ENCODE measurements around the gene ZYG11A.
"Not testable (repeated sequence)": the region's sequence is repeated elsewhere in the genome, so short reads cannot be mapped to it uniquely, and the experiment has no call there.

The ZYG11A gene

DNA sequence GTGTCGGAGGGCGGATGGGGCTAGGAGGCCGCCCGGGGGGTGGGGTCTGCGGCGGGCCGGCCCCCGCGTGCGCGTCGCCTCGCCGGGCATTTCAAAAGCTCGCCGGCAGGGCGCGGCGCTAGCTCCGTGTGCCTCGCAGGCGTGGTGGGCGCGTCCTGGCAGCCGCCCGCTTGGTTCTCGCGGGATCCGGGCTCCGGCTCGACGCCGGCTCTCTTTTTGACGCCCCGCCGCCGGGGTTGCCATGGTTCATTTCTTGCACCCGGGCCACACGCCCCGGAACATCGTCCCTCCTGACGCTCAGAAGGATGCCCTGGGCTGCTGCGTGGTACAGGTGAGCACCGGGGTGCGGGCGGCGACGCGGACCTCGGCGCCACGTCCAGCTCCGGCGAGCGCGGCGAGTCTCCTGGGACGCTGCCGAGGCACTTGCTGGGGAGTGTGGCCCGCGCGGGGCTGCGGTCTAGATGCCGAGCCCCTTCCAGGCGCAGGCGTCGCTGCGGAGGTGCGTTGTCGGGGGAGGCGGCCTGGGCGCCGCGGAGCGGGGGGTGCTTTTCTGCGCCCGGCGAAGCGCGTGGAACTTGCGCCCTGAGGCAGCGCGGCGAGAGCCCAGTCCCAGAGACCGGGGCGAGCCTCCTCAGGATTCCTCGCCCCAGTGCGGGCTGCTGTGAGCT lies at the start of gene ZYG11A:
ZYG11A (plus strand) TSS at position 118 of the 668 bp plus-strand sequence; CDS start at position 242, 124 bp downstream.
- DNase-seq (ENCODE audit: low read depth) = peak; percentile 45

DNA sequence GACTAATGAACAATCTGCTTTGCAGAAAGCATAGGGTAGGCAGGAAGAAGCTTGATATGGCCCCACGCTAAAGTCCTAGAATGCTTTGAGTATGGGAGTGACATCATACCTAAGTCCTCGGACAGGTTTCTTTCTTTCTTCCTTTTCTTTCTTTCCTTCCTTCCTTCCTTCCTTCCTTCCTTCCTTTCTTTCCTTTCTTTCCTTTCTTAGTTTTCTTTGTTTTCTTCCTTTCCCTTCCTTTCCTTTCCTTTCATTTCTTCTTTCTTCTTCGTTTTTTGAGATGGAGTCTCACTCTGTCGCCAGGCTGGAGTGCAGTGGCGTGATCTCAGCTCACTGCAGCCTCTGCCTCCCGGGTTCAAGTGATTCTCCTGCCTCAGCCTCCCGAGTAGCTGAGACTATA lies 48.8 kb upstream of the ZYG11A start:
- not testable (repeated sequence) for DNase-seq (ENCODE audit: low read depth)

DNA sequence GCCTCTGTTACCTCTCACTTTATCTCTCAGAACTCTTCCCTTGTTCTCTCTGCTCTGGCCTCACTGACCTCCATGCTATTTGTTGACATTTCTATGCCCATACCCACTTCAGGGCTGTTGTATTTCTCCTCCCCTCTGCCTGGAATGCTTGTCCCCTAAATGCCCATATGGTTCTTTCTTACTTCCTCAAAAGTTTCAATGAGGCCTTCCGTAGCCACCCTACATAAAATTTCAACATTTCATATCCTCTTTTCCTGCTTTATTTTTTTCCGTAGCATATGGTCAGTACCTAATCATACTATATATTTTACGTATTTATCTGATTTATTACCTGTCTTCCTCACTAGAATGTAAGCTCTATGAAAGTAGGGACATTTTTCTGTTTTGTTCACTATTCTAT lies 47.1 kb upstream of the ZYG11A start:
- DNase-seq (ENCODE audit: low read depth) = no peak

DNA sequence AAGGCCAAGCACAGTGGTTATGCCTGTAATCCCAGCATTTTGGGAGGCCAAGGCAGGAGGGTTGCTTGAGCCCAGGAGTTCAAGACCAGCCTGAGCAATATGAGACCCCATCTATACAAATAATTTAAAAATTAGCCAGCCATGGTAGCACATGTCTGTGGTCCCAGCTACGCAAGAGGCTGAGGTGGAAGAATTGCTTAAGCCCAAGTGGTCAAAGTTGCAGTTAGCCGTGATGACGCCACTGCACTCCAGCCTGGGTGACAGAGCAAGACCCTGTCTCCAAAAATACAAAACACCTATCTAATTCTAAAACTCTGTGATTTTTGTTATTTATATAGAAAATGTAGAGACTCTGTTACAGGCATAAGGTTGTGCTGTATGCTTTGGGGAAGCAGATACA lies 44.2 kb upstream of the ZYG11A start:
- DNase-seq (ENCODE audit: low read depth) = no peak

DNA sequence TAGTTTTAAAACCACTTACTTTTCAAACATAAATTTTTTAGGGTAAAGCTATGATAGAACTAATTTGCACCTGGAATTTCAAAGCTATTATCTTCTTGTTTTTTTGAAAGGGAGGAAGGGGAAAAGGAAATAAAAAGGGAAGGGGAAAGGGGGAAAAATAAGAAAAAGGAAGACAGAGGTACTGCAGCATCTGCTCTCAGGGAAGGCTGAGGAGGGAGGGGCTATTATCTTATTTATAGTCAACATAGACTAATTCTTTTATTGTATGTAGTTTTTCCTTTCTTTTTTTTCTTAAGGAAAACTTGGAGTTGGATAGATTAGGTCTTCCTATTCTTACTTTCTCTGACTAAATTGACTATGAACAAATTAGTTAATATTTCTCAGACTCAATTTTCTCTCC lies 41.5 kb upstream of the ZYG11A start:
- no peak for DNase-seq (ENCODE audit: low read depth)

DNA sequence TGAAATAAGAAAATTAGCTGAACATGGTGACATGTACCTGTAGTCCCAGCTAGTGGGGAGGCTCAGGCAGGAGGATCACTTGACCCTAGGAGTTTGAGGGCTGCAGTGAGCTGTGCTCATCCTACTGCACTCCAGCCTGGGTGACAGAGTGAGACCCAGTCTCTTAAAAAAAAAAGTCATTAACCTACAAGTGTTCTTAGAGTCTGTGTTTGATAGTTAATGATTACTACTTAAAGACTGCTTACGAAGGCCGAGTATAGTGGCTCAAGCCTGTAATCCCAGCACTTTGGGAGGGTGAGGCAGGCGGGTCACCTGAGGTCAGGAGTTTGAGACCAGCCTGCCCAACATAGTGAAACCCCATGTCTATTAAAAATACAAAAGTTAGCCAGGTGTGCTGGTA lies 38.5 kb upstream of the ZYG11A start:
- DNase-seq (ENCODE audit: low read depth) = not testable (repeated sequence)

DNA sequence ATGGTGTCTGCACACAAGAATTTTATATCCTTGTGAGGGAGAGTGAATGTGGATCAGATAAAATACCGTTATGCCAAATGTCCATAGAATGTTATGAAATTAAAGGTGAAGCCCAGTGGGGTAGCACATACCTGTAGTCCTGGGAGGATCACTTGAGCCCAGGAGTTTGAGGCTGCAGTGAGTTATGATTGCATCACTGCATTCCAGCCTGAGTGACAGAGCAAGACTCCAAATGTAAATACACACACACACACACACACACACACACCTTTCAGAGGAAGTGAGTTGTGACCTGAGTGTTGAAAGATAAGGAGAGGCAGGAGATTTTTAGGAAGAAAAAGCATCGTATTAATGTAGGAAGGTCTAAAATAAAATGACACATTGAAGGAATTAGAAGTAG lies 28.1 kb upstream of the ZYG11A start:
- no peak for DNase-seq (ENCODE audit: low read depth)

DNA sequence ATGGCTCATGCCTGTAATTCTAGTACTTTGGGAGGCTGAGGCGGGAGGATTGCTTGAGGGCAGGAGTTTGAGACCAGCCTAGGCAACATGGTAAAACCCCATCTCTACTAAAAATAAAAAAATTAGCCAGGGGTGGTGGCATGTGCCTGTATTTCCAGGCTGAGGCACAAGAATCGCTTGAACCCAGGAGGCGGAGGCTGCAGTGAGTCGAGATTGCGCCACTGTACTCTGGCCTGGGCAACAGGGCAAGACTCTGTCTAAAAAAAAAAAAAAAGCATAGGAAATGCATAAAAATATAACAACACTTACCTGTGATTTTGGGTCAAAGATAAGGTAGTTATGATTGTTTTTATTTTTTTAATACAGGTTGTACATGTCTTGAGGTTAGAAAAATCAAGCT lies 21.7 kb upstream of the ZYG11A start:
- not testable (repeated sequence) for DNase-seq (ENCODE audit: low read depth)

DNA sequence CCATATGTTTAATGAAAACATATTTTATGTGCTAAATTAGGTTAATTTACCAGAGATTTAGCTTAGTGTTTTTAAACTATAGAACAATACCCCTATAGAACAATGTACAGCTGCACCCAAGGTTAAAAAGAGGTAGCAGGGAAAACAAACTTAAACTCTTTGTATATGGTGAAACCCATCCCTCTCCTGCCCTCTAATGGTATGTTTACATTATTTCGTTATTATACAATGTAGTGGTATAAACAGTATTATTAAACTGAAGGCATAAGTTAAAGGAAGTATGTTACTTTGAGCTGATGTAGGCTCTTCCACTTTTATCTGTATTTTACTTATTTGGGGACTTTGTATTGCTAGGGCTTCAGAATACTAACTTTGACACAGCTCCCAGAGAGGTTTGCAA lies 16.7 kb upstream of the ZYG11A start:
- no peak for DNase-seq (ENCODE audit: low read depth)

DNA sequence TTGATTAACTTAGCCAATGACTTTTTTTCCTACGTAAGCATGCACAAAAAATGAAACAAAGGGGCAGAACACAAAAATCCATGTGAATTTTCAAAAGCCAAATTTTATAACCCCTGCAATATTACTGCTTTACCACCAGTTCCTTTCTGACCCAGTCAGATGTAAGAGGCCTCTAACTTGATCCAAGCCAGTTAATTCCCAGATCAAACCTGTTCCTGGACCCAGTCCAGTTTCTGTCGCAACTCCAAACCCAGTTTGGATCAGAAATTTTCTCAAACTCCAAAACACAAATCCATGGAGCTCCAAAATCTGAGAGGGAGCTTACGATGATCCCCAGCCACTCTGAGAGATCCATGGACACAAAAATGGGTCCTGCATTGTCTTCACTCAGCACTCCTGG lies 7.8 kb upstream of the ZYG11A start:
- no peak for DNase-seq (ENCODE audit: low read depth)

DNA sequence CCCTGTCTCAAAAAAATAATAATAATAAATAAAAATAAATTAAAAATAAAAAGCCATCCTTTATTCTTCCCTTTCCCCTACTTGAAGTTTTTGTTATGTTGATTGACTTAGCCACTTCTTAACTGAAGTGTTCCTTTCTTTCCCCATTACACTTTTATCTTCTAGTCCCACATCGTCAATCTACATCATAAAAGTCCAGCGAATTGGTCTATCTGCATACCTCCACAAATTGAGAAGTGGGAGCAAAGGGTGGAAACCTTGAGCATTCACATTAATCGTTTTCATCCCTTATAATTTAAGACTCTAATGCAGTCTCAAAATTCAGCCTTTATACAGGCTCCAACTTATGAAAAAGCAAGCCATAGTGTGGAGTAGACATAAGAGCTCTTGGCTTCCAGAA lies 6.5 kb upstream of the ZYG11A start:
- no peak for DNase-seq (ENCODE audit: low read depth)

DNA sequence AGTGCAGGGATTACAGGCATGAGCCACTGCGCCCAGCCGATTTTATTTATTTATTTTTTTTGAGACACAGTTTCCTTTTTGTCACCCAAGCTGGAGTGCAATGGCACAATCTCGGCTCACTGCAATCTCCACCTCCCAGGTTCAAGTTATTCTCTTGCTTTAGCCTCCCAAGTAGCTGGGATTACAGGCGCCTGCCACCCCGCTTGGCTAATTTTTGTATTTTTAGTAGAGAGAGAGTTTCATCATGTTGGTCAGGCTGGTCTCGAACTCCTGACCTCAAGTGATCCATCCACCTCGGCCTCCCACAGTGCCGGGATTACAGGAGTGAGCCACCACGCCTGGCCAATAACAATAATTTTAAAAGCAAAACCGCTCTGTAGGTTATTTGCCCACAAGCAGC lies 3.4 kb upstream of the ZYG11A start:
- DNase-seq (ENCODE audit: low read depth) = not testable (repeated sequence)

DNA sequence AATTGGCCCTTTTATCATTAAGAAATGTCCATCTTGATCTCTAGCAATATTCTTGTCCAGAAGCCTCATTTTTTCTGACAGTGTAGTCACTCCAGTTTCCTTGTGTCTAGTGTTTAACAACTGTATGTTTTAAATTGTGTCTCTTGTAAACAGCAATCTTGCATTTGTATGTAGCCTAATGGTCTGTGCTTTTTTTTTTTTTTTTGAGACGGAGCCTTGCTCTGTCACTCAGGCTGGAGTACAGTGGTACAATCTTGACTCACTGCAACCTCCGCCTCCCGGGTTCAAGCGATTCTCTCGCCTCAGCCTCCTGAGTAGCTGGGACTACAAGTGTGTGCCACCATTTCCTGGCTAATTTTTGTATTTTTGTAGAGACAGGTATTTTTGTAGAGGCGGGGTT lies 2.6 kb downstream of the ZYG11A start:
- not testable (repeated sequence) for DNase-seq (ENCODE audit: low read depth)

DNA sequence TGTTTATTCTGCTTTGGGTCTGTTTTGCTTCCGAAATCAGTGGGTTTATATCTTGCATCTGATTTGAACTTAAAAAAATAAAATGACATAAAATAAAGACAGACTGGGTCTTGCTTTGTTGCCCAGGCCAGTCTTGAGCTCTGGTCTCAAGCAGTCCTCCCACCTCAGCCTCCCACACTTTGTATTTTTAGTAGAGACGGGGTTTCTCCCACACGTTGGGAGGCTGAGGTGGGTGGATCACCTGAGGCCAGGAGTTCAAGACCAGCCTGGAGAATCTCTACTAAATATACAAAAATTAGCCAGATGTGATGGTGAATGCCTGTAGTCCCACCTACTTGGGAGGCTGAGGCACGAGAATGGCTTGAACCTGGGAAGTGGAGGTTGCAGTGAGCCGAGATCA lies 5.9 kb downstream of the ZYG11A start:
- DNase-seq (ENCODE audit: low read depth) = no peak

DNA sequence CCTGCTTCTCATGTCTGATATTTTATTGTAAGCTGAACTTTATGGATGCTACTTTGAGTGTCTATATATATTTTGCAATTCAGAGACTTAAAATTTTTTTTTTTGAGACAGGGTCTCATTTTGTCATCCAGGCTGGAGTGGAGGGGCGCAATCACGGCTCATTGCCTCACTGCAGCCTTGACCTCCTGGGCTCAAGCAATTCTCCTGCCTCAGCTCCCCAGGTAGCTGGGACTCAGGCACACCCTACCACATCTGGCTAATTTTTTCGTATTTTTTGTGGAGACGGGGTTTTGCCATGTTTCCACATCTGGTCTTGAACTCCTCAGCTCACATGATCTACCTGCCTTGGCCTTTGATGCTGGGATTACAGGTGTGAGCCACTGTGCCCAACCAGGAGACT lies 8.4 kb downstream of the ZYG11A start:
- DNase-seq (ENCODE audit: low read depth) = no peak

DNA sequence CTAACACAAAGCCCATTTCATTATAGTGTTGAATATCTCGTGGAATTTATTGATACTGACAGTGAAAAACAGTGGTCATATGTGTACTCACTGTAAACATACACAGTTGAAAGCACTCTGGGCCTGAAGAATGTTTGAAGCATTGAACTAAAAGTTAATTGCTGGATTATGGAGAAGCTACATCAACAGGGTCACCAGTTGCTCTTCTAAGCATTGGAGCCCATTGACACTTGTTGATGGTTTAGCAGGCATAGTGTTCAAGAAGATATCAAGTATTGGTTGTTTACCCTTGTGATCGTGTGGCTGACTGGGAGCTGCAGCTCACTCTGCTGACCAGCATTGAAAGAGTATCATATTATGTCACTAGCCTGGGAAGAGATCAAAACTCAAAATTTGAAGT lies 10.3 kb downstream of the ZYG11A start:
- no peak for DNase-seq (ENCODE audit: low read depth)

DNA sequence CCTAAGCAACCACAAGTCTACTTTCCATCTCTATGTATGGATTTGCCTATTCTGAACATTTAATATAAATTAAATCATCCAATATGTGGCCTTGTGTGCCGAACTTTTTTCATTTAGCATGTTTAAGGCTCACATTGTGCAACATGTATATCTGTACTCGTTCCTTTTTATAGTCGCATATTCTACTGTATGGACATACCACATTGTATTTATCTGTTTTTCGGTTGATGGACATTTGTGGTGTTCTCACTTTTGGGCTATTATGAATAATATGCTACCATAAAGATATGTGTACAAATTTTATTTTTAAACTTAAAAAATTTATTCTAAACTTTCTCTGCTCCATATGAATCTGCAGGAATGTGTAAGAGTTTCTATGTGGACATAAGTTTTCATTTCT lies 13.0 kb downstream of the ZYG11A start:
- no peak for DNase-seq (ENCODE audit: low read depth)

DNA sequence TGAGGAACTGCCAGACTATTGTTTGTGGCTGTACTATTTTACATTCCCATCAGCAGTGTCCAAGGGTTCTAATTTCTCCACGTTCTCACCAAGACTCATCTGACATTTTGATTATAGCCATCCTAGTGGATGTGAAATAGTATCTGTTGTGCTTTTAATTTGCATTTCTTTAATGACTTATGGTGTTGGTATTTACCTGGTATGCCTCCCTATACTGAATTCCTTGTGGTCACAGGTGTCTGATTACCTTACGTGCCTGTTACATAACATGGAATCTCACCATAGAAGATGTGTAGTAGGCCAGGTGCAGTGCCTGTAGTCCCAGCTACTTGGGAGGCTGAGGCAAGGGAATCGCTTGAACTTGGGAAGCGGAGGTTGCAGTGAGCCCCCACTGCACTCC lies 13.5 kb downstream of the ZYG11A start:
- DNase-seq (ENCODE audit: low read depth) = no peak

DNA sequence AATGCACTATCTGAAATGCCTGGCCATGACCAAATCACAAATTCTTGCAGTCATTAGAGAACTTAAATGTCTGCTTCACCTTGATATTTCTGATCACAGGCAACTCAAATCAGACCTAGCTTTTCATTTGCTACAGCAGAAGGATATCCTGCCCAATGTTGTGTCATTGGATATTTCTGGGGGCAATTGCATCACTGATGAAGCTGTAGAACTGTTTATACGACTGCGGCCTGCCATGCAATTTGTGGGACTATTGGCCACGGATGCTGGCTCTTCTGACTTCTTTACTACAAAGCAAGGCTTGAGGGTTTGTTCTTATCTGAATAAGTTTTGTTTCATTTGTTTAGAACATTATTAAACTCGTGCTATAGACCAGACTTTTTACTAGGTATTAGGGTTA lies 14.9 kb downstream of the ZYG11A start:
- no peak for DNase-seq (ENCODE audit: low read depth)

DNA sequence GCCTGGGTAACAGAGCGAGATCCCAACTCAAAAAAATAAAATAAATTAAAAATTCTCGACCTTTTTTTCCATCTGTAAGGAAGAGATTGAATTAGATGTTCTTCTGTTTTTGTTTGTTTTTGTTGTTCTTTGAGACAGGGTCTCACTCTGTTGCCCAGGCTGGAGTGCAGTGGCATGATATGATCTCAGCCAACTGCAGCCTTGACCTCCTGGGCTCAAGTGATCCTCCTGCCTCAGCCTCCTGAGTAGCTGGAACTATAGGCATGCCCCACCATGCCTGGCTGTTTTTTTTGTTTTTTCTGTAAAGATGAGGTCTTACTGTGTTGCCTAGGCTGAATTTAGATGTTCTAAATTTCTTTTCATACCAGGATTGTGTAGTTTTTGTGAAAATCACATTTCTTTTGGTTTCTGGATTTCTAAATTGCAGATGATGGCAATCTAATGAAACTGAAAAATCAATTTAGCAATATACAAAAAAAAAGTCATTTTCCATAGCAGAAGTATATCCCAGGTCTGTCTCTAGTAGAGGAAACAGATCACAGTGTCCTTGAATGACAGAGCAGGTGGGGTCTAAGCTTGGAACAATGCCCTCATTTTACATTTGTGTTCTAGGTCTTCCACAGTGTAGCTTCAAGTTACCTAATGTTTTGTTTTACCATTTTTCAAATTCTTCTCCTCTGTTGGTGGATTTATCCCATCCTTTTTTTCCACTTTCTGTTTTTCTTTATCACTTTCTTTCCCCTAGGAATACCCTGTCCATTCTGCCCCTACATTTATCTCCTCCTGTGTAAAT lies 20.3 kb downstream of the ZYG11A start:
- DNase-seq (ENCODE audit: low read depth) = no peak

DNA sequence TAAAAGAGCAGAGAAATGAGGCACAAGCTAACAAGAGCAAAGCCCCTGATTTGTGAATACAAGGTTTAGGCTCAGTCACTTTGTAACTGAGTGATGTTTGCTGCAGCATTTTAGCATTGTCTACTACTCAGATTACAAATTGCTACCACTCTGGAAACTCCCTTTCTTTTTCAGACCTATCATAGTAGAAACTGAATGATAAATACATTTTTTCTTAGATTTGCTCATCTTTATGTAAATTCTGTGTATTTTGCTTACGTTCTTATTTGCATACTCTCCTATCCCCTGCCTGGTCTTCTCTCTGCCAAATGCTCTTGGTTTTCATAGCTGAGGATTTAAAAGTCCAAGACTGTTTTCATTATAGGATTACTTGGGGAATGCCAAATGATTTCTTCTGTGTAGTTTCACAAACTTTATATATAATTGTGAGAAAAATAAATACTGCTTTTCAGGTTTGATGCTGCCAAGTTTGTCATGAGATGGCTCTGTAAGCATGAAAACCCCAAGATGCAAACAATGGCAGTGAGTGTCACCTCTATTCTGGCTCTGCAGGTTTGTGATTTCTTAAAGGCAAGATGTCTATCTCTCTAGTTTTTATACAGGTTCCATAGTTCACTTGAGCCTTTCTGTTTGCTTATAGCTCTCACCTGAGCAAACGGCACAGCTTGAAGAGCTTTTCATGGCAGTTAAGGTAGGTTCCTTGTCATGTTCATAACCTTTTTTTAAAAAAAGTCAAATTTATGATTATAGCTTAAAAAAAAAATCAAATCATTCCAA lies 24.7 kb downstream of the ZYG11A start:
- no peak for DNase-seq (ENCODE audit: low read depth)

DNA sequence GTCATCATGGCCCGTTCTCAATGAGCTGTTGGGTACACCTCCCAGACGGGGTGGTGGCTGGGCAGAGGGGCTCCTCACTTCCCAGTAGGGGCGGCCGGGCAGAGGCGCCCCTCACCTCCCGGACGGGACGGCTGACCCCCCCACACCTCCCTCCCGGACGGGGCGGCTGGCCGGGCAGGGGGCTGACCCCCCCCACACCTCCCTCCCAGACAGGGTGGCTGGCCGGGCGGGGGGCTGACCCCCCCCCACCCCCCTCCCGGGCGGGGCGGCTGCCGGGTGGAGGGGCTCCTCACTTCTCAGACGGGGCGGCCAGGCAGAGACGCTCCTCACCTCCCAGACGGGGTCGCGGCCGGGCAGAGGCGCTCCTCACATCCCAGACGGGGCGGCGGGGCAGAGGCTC lies 27.2 kb downstream of the ZYG11A start:
- not testable (repeated sequence) for DNase-seq (ENCODE audit: low read depth)

DNA sequence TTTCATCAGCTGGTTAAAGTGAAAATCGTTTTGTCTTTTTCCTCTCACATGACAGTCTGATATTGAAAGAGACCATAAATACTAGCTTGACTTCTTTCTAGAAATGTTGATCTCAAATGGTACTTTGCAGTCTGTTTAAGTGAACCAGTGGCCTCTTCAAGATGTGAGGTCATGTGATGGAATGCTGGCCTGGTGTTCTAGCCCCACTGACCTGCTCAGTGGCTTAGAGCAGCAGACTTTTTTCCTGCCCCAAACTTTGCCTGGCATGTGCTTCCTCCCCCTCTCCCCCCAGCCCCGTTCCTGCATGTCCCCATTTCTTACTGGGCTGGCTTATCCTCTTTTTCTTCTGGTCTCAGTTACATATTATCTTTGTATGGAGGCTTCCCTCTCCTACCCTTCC lies 34.3 kb downstream of the ZYG11A start:
- no peak for DNase-seq (ENCODE audit: low read depth)
